Neural cell (in vitro differentiated cells): ENCODE results near the gene VLDLR. TPM values are rescaled to one million over a fixed set of nuclear protein-coding genes. Genes with fewer than 3 reads are reported as not detected.

ENCODE experiments used
- H2AFZ ChIP-seq: fragments of 200-600, 300-800 bp; sonication (generic), shearing (Covaris generic); 2 replicates; pipeline ENCODE4 v1.6.0; 2014; ENCODE audit warnings: low read depth, mild to moderate bottlenecking, antibody characterized with exemption, low read length, moderate library complexity
- H3F3A ChIP-seq: fragments of 200-600 bp; shearing (Covaris generic); 2 replicates; pipeline ENCODE4 v1.6.1; 2016; ENCODE audit warnings: mild to moderate bottlenecking, moderate library complexity, mixed read lengths, antibody characterized with exemption, low read length; ENCODE audit not compliant: insufficient read depth, poor library complexity, severe bottlenecking
- H3K27ac ChIP-seq: fragments of 200-600, 300-800 bp; sonication (generic), shearing (Covaris generic); 2 replicates; pipeline ENCODE4 v1.5.1; 2014; ENCODE audit warnings: mild to moderate bottlenecking, low read length, moderate library complexity
- H3K27me3 ChIP-seq: fragments of 300-800, 200-600 bp; sonication (generic), shearing (Covaris generic); 2 replicates; pipeline ENCODE4 v1.6.0; 2014; ENCODE audit warnings: mild to moderate bottlenecking, low read depth, low read length, moderate library complexity; ENCODE audit not compliant: insufficient read depth
- H3K36me3 ChIP-seq: fragments of 300-800, 200-600 bp; sonication (generic), shearing (Covaris generic); 2 replicates; pipeline ENCODE4 v1.5.1; 2014; ENCODE audit warnings: mild to moderate bottlenecking, antibody characterized with exemption, low read length, moderate library complexity; ENCODE audit not compliant: insufficient read depth
- H3K4me2 ChIP-seq: fragments of 300-800, 200-600 bp; sonication (generic), shearing (Covaris generic); 2 replicates; pipeline ENCODE4 v1.6.0; 2014; ENCODE audit warnings: mild to moderate bottlenecking, low read length
- H3K4me3 ChIP-seq: fragments of 300-800, 200-600 bp; sonication (generic), shearing (Covaris generic); 2 replicates; pipeline ENCODE4 v1.5.1; 2014; ENCODE audit warnings: mild to moderate bottlenecking, low read length, moderate library complexity
- H3K79me2 ChIP-seq: fragments of 200-600 bp; shearing (Covaris generic); replicated peaks from 2 replicates; pipeline ENCODE4 v1.6.0; 2014; ENCODE audit warnings: mild to moderate bottlenecking, low read length, moderate library complexity; ENCODE audit not compliant: insufficient read depth
- H3K9ac ChIP-seq: fragments of 300-800, 200-600 bp; sonication (generic), shearing (Covaris generic); 2 replicates; pipeline ENCODE4 v1.6.1; 2016; ENCODE audit warnings: mild to moderate bottlenecking, low read length, mixed read lengths
- H3K9me2 ChIP-seq: fragments of 200-600 bp; shearing (Covaris generic); 2 replicates; pipeline ENCODE4 v1.6.1; 2016; ENCODE audit warnings: mild to moderate bottlenecking, low read length, mixed read lengths; ENCODE audit not compliant: insufficient read depth
- H3K9me3 ChIP-seq: fragments of 200-600, 300-800 bp; sonication (generic), shearing (Covaris generic); 2 replicates; pipeline ENCODE4 v1.6.1; 2016; ENCODE audit warnings: mild to moderate bottlenecking, mixed run types, low read length, moderate library complexity, mixed read lengths
- H4K20me1 ChIP-seq: fragments of 200-600 bp; shearing (Covaris generic); 2 replicates; pipeline ENCODE4 v1.6.1; 2016; ENCODE audit warnings: mild to moderate bottlenecking, mixed run types; ENCODE audit not compliant: insufficient read depth
- EP300 ChIP-seq: fragments of 450-650 bp; conservative IDR thresholded peaks from 2 replicates; pipeline ENCODE4 v1.6.1; 2014; ENCODE audit warnings: antibody characterized with exemption, mild to moderate bottlenecking, moderate library complexity; ENCODE audit not compliant: poor library complexity, severe bottlenecking
- EZH2 ChIP-seq: fragments of 200-600, 300-800 bp; shearing (Covaris generic), sonication (generic); IDR thresholded peaks from 2 replicates; pipeline ENCODE4 v1.6.1; 2014; ENCODE audit warnings: antibody characterized with exemption, low read length, borderline replicate concordance, mild to moderate bottlenecking; ENCODE audit not compliant: insufficient read depth, poor library complexity, severe bottlenecking
- MXI1 ChIP-seq: fragments of 450-650 bp; conservative IDR thresholded peaks from 2 replicates; pipeline ENCODE4 v1.6.1; 2014; ENCODE audit warnings: antibody characterized with exemption, mild to moderate bottlenecking; ENCODE audit not compliant: poor library complexity, severe bottlenecking
- POLR2AphosphoS5 ChIP-seq: IDR thresholded peaks from 2 replicates; pipeline ENCODE4 v1.6.1; 2012
- RAD21 ChIP-seq: fragments of 450-650 bp; conservative IDR thresholded peaks from 2 replicates; pipeline ENCODE4 v1.6.1; 2014; ENCODE audit warnings: antibody characterized with exemption, mild to moderate bottlenecking, moderate library complexity
- SMC3 ChIP-seq: fragments of 450-650 bp; conservative IDR thresholded peaks from 2 replicates; pipeline ENCODE4 v1.6.1; 2014; ENCODE audit warnings: antibody characterized with exemption, mild to moderate bottlenecking, moderate library complexity; ENCODE audit not compliant: poor library complexity
- TAF1 ChIP-seq: IDR thresholded peaks from 2 replicates; pipeline ENCODE4 v1.6.1; 2012; ENCODE audit warnings: low read depth
- polyA plus RNA-seq: library from polyadenylated mRNA; depleted of rRNA; stranded (reverse); fragments of >200 nt; gene quantifications from 2 replicates; pipeline ENCODE4 v1.2.3, GENCODE V29; 2014
- TF ChIP-seq, protein P1 (sequence below): IDR thresholded peaks from 2 replicates; pipeline ENCODE4 v1.6.1; 2012; ENCODE audit warnings: borderline replicate concordance
- TF ChIP-seq, protein P2 (sequence below): fragments of 450-650 bp; IDR thresholded peaks from 2 replicates; pipeline ENCODE4 v1.5.1; 2014; ENCODE audit warnings: antibody characterized with exemption, mild to moderate bottlenecking, moderate library complexity; ENCODE audit not compliant: poor library complexity, severe bottlenecking

The VLDLR gene
- polyA plus RNA-seq, 1 donor from 2014 or later: 62.7 TPM

- Histone ChIP-seq H2AFZ (no peak overlapping the region), H3K36me3 (peaks cover 5% of the 10 kb centered on the region), H4K20me1 (no peaks in the 10 kb centered on the region), H3K79me2 (no peaks in the 10 kb centered on the region), H3K9me2 (no peaks in the 10 kb centered on the region), H3K4me2 (no peak overlapping the region), H3K4me3 (no peak overlapping the region), H3K27me3 (no peaks in the 10 kb centered on the region), H3K27ac (no peak overlapping the region), H3K9ac (no peak overlapping the region), H3K9me3 (no peaks in the 10 kb centered on the region), H3F3A (no peaks in the 10 kb centered on the region)
- TF ChIP-seq, protein P1, sequence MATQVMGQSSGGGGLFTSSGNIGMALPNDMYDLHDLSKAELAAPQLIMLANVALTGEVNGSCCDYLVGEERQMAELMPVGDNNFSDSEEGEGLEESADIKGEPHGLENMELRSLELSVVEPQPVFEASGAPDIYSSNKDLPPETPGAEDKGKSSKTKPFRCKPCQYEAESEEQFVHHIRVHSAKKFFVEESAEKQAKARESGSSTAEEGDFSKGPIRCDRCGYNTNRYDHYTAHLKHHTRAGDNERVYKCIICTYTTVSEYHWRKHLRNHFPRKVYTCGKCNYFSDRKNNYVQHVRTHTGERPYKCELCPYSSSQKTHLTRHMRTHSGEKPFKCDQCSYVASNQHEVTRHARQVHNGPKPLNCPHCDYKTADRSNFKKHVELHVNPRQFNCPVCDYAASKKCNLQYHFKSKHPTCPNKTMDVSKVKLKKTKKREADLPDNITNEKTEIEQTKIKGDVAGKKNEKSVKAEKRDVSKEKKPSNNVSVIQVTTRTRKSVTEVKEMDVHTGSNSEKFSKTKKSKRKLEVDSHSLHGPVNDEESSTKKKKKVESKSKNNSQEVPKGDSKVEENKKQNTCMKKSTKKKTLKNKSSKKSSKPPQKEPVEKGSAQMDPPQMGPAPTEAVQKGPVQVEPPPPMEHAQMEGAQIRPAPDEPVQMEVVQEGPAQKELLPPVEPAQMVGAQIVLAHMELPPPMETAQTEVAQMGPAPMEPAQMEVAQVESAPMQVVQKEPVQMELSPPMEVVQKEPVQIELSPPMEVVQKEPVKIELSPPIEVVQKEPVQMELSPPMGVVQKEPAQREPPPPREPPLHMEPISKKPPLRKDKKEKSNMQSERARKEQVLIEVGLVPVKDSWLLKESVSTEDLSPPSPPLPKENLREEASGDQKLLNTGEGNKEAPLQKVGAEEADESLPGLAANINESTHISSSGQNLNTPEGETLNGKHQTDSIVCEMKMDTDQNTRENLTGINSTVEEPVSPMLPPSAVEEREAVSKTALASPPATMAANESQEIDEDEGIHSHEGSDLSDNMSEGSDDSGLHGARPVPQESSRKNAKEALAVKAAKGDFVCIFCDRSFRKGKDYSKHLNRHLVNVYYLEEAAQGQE: no peak
- TF ChIP-seq TAF1: no peak
- no peak for TF ChIP-seq EP300
- TF ChIP-seq, protein P2, sequence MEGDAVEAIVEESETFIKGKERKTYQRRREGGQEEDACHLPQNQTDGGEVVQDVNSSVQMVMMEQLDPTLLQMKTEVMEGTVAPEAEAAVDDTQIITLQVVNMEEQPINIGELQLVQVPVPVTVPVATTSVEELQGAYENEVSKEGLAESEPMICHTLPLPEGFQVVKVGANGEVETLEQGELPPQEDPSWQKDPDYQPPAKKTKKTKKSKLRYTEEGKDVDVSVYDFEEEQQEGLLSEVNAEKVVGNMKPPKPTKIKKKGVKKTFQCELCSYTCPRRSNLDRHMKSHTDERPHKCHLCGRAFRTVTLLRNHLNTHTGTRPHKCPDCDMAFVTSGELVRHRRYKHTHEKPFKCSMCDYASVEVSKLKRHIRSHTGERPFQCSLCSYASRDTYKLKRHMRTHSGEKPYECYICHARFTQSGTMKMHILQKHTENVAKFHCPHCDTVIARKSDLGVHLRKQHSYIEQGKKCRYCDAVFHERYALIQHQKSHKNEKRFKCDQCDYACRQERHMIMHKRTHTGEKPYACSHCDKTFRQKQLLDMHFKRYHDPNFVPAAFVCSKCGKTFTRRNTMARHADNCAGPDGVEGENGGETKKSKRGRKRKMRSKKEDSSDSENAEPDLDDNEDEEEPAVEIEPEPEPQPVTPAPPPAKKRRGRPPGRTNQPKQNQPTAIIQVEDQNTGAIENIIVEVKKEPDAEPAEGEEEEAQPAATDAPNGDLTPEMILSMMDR: no peak
- no peak for TF ChIP-seq RAD21
- no peak for TF ChIP-seq EZH2
- TF ChIP-seq POLR2AphosphoS5: no peak
- no peak for TF ChIP-seq SMC3
- no peak for TF ChIP-seq MXI1
These were observed 35.8 kb downstream of the VLDLR start for GRCh38 chr9:2657427-2657826.

GRCh38 chr9:2662496-2662895, 40.9 kb downstream of the VLDLR start:
- Histone ChIP-seq H3K9me3 (no peaks in the 10 kb centered on the region), H3K4me3 (no peak overlapping the region), H3K9ac (no peak overlapping the region), H3K9me2 (no peaks in the 10 kb centered on the region), H3K27ac (no peak overlapping the region), H2AFZ (no peak overlapping the region), H3K79me2 (no peaks in the 10 kb centered on the region), H3K4me2 (no peak overlapping the region), H3F3A (no peaks in the 10 kb centered on the region), H3K27me3 (no peaks in the 10 kb centered on the region), H3K36me3 (no peaks in the 10 kb centered on the region), H4K20me1 (no peaks in the 10 kb centered on the region)
- TF ChIP-seq TAF1: no peak
- TF ChIP-seq RAD21: no peak
- TF ChIP-seq SMC3: no peak
- TF ChIP-seq, protein P1: no peak
- no peak for TF ChIP-seq EP300
- no peak for TF ChIP-seq MXI1
- TF ChIP-seq EZH2: no peak
- TF ChIP-seq, protein P2: no peak
- TF ChIP-seq POLR2AphosphoS5: no peak
